ENCODE measurements around the gene MYH7B.

MYH7B gene

GRCh38 chr20:35004749-35005462 lies 49.2 kb downstream of the MYH7B start:
- no peaks in the 10 kb centered on the region for H3K9me3 ChIP-seq (ENCODE audit: control insufficient read depth, low read length)
- no peak overlapping the region for H3K27ac ChIP-seq (ENCODE audit: insufficient read depth, low read depth, low read length, poor library complexity, severe bottlenecking)
- H3K4me1 ChIP-seq (ENCODE audit: control insufficient read depth, insufficient read depth, low read length) = no peaks in the 10 kb centered on the region
- H3K36me3 ChIP-seq (ENCODE audit: control insufficient read depth, insufficient read depth, low read length) = peaks cover 82% of the 10 kb centered on the region
- no peaks in the 10 kb centered on the region for H3K27me3 ChIP-seq (ENCODE audit: control insufficient read depth, insufficient read depth, low read length, poor library complexity, severe bottlenecking)
- 93 to 94% methylated on average over 20 of the region's 20 CpGs for WGBS, 2 experiments
- H3K4me3 ChIP-seq (ENCODE audit: insufficient read depth, low read depth, low read length) = no peak overlapping the region

Measured in ectodermal cell (in vitro differentiated cells).